Measurements from ENCODE around the gene TAF3. TPM values are rescaled to one million over a fixed set of nuclear protein-coding genes. Genes with fewer than 3 reads are reported as not detected.

The TAF3 gene
- total and polyA plus RNA-seq, 2 experiments from 2014 or later: 4.1 to 6.4 TPM

DNA sequence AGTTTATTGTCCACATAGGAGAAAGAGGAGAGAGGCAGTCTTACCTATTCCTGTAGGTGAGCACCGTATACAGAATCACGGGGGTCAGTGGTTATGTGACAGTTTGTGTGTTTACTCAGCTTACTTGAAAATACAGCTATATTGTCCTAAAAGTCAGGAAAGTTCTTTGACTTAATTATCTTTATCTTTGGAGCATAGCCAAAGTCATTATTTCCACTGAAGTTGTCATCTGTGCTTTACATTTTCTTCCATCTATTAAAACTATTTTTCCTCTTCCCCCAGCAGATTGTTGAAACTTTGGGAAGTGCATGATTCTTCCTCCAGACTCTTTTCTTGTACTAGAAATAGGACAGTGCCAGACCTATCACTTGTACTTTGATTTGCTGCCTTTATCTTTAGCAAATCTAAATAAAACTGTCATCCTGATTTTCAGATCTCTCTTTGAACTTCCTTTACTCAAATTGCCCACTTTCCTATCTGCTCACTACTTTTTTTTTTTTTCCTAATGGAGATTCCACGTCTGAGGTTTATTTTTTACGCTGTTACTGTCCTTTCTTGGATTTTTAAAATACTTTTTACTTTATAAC lies 58.3 kb downstream of the TAF3 start:
- Histone ChIP-seq H3K27me3 (no peaks in the 10 kb centered on the region), H3K4me3 (no peak overlapping the region), H4K20me1 (ENCODE audit: insufficient read depth, poor library complexity, severe bottlenecking) (no peaks in the 10 kb centered on the region), H3K4me1 (ENCODE audit: insufficient read depth) (no peaks in the 10 kb centered on the region), H2AFZ (no peak overlapping the region), H3K27ac (no peak overlapping the region), H3K4me2 (no peak overlapping the region), H3K79me2 (peaks cover 2% of the 10 kb centered on the region), H3K36me3 (replicated peaks; ENCODE audit: insufficient read depth, low read depth) (no peaks in the 10 kb centered on the region), H3K9me2 (replicated peaks; ENCODE audit: insufficient read depth) (no peaks in the 10 kb centered on the region), H3K9me3 (ENCODE audit: low read depth) (no peaks in the 10 kb centered on the region)
- no peak for DNase-seq (ENCODE audit: low spot score)
- 33% methylated on average over 4 of the region's 4 CpGs for WGBS (ENCODE audit: low lambda C conversion rate, missing lambda C conversion rate)
- no peak for TF ChIP-seq EZH2phosphoT487 (IDR thresholded peaks at IDR 0.05; ENCODE audit: low read depth, severe bottlenecking, unreplicated experiment)
- TF ChIP-seq EZH2 (IDR thresholded peaks at IDR 0.05; ENCODE audit: borderline replicate concordance): no peak
- TF ChIP-seq, protein P1, sequence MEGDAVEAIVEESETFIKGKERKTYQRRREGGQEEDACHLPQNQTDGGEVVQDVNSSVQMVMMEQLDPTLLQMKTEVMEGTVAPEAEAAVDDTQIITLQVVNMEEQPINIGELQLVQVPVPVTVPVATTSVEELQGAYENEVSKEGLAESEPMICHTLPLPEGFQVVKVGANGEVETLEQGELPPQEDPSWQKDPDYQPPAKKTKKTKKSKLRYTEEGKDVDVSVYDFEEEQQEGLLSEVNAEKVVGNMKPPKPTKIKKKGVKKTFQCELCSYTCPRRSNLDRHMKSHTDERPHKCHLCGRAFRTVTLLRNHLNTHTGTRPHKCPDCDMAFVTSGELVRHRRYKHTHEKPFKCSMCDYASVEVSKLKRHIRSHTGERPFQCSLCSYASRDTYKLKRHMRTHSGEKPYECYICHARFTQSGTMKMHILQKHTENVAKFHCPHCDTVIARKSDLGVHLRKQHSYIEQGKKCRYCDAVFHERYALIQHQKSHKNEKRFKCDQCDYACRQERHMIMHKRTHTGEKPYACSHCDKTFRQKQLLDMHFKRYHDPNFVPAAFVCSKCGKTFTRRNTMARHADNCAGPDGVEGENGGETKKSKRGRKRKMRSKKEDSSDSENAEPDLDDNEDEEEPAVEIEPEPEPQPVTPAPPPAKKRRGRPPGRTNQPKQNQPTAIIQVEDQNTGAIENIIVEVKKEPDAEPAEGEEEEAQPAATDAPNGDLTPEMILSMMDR (IDR thresholded peaks at IDR 0.05; ENCODE audit: poor library complexity): no peak

DNA sequence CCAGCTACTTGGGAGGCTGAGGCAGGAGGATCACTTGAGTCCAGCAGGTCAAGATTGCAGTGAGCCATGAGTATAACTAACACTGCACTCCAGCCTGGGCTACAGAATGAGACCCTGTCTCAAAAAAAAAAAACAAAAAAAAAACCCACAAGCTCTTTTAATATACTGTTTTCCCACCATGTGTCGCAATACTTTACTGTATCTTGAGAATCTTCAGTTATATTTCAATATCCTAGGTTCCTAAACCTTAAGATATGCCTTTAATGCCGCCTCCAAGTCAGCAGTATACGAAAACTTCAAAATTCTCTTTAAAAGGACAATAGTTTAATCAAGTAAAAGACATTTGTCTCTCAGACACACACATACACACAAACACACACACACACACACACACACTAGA lies 62.8 kb downstream of the TAF3 start:
- H3K27me3 ChIP-seq: no peaks in the 10 kb centered on the region
- H3K27ac ChIP-seq: no peak overlapping the region
- no peaks in the 10 kb centered on the region for H3K36me3 ChIP-seq (replicated peaks; ENCODE audit: insufficient read depth, low read depth)
- no peak overlapping the region for H3K4me3 ChIP-seq
- no peaks in the 10 kb centered on the region for H3K4me1 ChIP-seq (ENCODE audit: insufficient read depth)
- TF ChIP-seq, protein P1 (IDR thresholded peaks at IDR 0.05; ENCODE audit: poor library complexity): no peak
- no peak for TF ChIP-seq EZH2phosphoT487 (IDR thresholded peaks at IDR 0.05; ENCODE audit: low read depth, severe bottlenecking, unreplicated experiment)
- TF ChIP-seq EZH2 (IDR thresholded peaks at IDR 0.05; ENCODE audit: borderline replicate concordance): no peak
- no peak for DNase-seq (ENCODE audit: low spot score)
- H3K9me2 ChIP-seq (replicated peaks; ENCODE audit: insufficient read depth): no peaks in the 10 kb centered on the region
- 100% methylated on average over 3 of the region's 3 CpGs for WGBS (ENCODE audit: low lambda C conversion rate, missing lambda C conversion rate)
- no peak overlapping the region for H3K4me2 ChIP-seq
- peaks cover 6% of the 10 kb centered on the region for H3K79me2 ChIP-seq
- H2AFZ ChIP-seq: no peak overlapping the region
- H4K20me1 ChIP-seq (ENCODE audit: insufficient read depth, poor library complexity, severe bottlenecking): no peaks in the 10 kb centered on the region
- H3K9me3 ChIP-seq (ENCODE audit: low read depth): no peaks in the 10 kb centered on the region

DNA sequence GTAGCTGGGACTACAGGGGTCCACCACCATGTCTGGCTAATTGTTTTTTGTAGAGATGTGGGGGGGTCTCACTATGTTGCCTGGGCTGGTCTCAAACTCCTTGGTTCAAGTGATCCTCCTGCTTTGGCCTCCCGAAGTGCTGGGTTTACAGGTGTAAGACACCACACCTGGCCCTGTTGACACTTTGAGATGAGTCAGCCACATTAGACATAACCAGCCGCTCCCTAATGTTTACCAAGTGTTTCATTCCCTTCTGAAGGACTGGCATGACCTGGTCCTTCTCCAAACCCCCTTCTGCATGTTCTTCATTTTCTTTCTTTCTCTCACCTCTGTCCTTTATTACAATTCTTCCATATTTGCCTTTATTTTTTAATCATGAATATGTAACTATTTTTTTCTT lies 67.8 kb downstream of the TAF3 start:
- TF ChIP-seq EZH2phosphoT487 (IDR thresholded peaks at IDR 0.05; ENCODE audit: low read depth, severe bottlenecking, unreplicated experiment) (no peak), EZH2 (IDR thresholded peaks at IDR 0.05; ENCODE audit: borderline replicate concordance) (no peak)
- TF ChIP-seq, protein P1 (IDR thresholded peaks at IDR 0.05; ENCODE audit: poor library complexity): no peak
- H3K4me1 ChIP-seq (ENCODE audit: insufficient read depth): peaks cover 5% of the 10 kb centered on the region
- no peak overlapping the region for H3K4me3 ChIP-seq
- no peak overlapping the region for H3K27ac ChIP-seq
- no peak overlapping the region for H3K4me2 ChIP-seq
- H3K79me2 ChIP-seq: peaks cover 11% of the 10 kb centered on the region
- no peaks in the 10 kb centered on the region for H3K27me3 ChIP-seq
- no peaks in the 10 kb centered on the region for H3K36me3 ChIP-seq (replicated peaks; ENCODE audit: insufficient read depth, low read depth)
- DNase-seq (ENCODE audit: low spot score): no peak
- no peak overlapping the region for H2AFZ ChIP-seq
- no peaks in the 10 kb centered on the region for H3K9me3 ChIP-seq (ENCODE audit: low read depth)
- H4K20me1 ChIP-seq (ENCODE audit: insufficient read depth, poor library complexity, severe bottlenecking): no peaks in the 10 kb centered on the region
- no peaks in the 10 kb centered on the region for H3K9me2 ChIP-seq (replicated peaks; ENCODE audit: insufficient read depth)
- 61% methylated on average over 2 of the region's 2 CpGs for WGBS (ENCODE audit: low lambda C conversion rate, missing lambda C conversion rate)

All from hepatocyte (in vitro differentiated cells).